Measurements from ENCODE around the gene CCDC106. TPM values are rescaled to one million over a fixed set of nuclear protein-coding genes. Genes with fewer than 3 reads are reported as not detected.

CCDC106 gene
- total and polyA plus RNA-seq, 2 experiments from 2014 or later: 12.0 to 15.2 TPM

DNA sequence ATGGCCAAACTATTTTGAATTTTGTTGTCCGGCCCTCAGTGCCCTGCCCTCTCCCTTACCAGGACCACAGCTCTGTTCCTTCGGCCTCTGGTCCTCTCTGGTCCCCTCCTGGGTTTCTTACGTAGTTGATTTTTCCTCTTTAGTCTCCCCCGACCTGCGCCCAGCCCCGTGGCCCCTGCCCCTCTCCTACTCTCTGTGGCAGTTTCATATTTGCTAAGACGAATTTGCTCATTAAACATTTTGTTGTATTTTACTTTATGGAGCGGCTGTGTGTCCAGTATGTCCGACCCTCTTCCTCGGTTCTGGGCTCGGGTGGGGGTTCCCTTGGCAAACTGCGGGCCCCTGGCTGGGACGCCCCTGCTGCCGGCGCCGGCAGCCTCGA lies 26.4 kb downstream of the CCDC106 start:
- H3K79me2 ChIP-seq (ENCODE audit: insufficient read depth): peaks cover 95% of the 10 kb centered on the region
- no peak for DNase-seq
- H4K20me1 ChIP-seq (ENCODE audit: insufficient read depth): peaks cover 8% of the 10 kb centered on the region; the same call in 1 of the 2 replicates
- peak overlapping the region; percentile 79 for H3K4me2 ChIP-seq (ENCODE audit: unreplicated experiment)
- no peaks in the 10 kb centered on the region for H3K27me3 ChIP-seq (replicated peaks; ENCODE audit: insufficient read depth)
- peaks cover 10% of the 10 kb centered on the region; the same call in 1 of the 2 replicates for H3K36me3 ChIP-seq (ENCODE audit: low read depth)
- in situ Hi-C loops (cut with MboI): loop anchor here (25.0 kb wide), 1 partner anchor 1212 kb away; the partner anchor contains the start of genes CDC42EP5 and LENG9
- no peaks in the 10 kb centered on the region for H3K9me2 ChIP-seq (ENCODE audit: insufficient read depth)
- H3K9ac ChIP-seq: peak overlapping the region; percentile 91
- H3K9me3 ChIP-seq (ENCODE audit: low read depth): no peaks in the 10 kb centered on the region
- no peak overlapping the region for H2AFZ ChIP-seq
- H3K27ac ChIP-seq: peak overlapping the region; percentile 71
- TF ChIP-seq EZH2 (IDR thresholded peaks at IDR 0.05; ENCODE audit: insufficient read depth, poor library complexity, severe bottlenecking): no peak
- no peak for TF ChIP-seq EZH2phosphoT487 (IDR thresholded peaks at IDR 0.05; ENCODE audit: insufficient read depth, low read depth)
- 22 to 29% methylated on average over 17 of the region's 17 CpGs for WGBS, 2 experiments (ENCODE audit: low coverage in 1 of 2, low lambda C conversion rate in 2 of 2, missing lambda C conversion rate in 2 of 2)
- H3K4me1 ChIP-seq (ENCODE audit: insufficient read depth): peaks cover 33% of the 10 kb centered on the region; the same call in 1 of the 2 replicates
- peak overlapping the region; percentile 93 for H3K4me3 ChIP-seq
- peaks cover 34% of the 10 kb centered on the region for H3F3A ChIP-seq (ENCODE audit: insufficient read depth)

DNA sequence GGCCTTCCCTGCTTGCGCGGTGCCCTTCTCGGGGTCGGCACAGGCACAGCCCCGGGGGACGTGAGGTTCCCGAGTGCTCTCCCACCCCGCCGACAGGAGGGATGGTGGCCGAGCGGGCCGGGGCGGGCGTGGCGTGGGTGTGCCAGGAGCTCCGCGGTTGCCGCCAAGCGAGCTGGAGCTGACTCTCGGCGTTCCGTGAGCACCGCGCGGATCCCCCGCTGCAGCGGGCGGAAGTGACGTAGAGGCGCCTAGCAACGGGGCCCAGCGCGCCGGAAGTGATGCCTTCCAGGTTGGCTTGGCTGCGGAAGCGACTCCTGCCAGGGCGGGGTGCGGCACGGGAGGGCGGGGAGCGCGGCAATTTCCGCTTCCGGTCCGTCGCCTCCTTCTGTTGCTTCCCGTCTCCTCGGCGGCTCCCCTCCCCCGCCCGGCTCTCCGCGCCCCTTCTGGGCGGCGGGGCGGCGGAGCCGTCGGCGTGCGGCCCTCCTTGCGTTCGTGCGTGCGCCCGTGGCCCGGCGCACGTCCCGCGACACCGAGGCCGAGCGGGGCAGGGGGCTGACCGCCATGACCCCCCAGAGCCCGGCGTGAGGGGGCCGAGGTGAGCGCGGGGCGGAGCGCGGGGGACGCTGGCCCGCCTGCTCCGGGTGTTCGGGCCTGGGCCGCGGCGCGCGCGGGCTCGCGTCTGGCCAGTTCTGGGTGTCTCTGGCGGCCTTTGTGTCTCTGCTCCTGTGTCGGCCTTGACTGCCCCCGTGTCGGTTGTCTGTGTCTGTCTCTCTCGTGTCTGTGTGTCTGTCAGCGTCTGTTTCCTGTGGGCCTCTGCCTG lies 27.0 kb downstream of the CCDC106 start, which contains the start of gene EPN1:
Gene EPN1, plus strand, starts transcription at position 386 of the 820 bp plus-strand sequence. CDS start 3,402 bp downstream, outside the sequence.
- peaks cover 8% of the 10 kb centered on the region; the same call in 1 of the 2 replicates for H4K20me1 ChIP-seq (ENCODE audit: insufficient read depth)
- peak within 1 kb of the TSS; percentile 65 for H2AFZ ChIP-seq
- H3K4me2 ChIP-seq (ENCODE audit: unreplicated experiment): peak within 1 kb of the TSS; percentile 94
- H3K36me3 ChIP-seq (ENCODE audit: low read depth): peaks cover 10% of the 10 kb centered on the region; the same call in 1 of the 2 replicates
- peaks cover 39% of the 10 kb centered on the region for H3K4me1 ChIP-seq (ENCODE audit: insufficient read depth)
- WGBS, 2 experiments (ENCODE audit: low coverage in 1 of 2, low lambda C conversion rate in 2 of 2, missing lambda C conversion rate in 2 of 2): 0 to 1% methylated on average over 38 to 81 of the region's 101 CpGs
- peak within 1 kb of the TSS; percentile 93 for H3K4me3 ChIP-seq
- H3K9me2 ChIP-seq (ENCODE audit: insufficient read depth): no peaks in the 10 kb centered on the region
- peak; percentile 99 for DNase-seq
- in situ Hi-C loops (cut with MboI): loop anchor here (25.0 kb wide), 1 partner anchor 1213 kb away; the partner anchor contains the start of genes CDC42EP5 and LENG9
- peak within 1 kb of the TSS; percentile 91 for H3K9ac ChIP-seq
- H3K27me3 ChIP-seq (replicated peaks; ENCODE audit: insufficient read depth): no peaks in the 10 kb centered on the region
- H3K27ac ChIP-seq: peak within 1 kb of the TSS; percentile 71
- TF ChIP-seq EZH2 (IDR thresholded peaks at IDR 0.05; ENCODE audit: insufficient read depth, poor library complexity, severe bottlenecking): no peak
- no peak for TF ChIP-seq EZH2phosphoT487 (IDR thresholded peaks at IDR 0.05; ENCODE audit: insufficient read depth, low read depth)
- peaks cover 34% of the 10 kb centered on the region for H3F3A ChIP-seq (ENCODE audit: insufficient read depth)
- peaks cover 95% of the 10 kb centered on the region for H3K79me2 ChIP-seq (ENCODE audit: insufficient read depth)
- no peaks in the 10 kb centered on the region for H3K9me3 ChIP-seq (ENCODE audit: low read depth)

DNA sequence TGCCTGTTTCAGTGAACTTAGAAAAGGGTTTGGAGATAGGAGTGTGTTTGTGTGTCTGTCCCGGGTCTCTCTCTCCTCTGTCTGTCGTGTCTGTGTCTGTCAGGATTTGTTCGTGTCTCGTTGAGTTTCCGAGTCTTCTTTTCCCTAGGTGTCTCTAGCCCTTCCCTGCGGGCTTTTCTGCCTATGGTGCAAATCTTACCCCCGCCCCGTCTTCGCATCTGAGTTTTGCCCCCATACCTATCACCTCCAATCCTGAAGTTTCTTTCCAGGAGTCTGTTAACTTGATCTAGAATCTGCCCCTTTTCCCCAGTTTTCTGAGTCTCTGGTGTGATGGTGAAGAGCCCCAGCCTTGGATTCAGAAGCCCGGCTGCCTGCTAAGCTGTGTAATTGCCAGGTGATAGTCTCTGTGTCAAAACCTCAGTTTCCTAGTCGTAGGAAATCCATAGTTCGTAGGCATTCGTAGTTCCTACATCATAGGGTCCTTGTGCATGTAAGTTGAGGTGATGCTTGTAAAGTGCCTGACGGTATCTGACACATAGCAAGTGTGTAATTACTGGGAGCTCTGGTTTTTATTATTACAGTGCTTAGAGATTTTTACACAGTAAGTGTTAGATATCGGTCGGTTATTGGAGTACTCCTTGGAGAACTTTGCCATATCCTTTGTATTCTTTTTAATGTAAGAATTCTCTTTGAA lies 27.8 kb downstream of the CCDC106 start:
- Histone ChIP-seq H3K4me2 (ENCODE audit: unreplicated experiment) (peak overlapping the region; percentile 94), H3F3A (ENCODE audit: insufficient read depth) (peaks cover 34% of the 10 kb centered on the region), H3K36me3 (ENCODE audit: low read depth) (peaks cover 10% of the 10 kb centered on the region; the same call in 1 of the 2 replicates), H3K79me2 (ENCODE audit: insufficient read depth) (peaks cover 95% of the 10 kb centered on the region), H4K20me1 (ENCODE audit: insufficient read depth) (peaks cover 8% of the 10 kb centered on the region; the same call in 1 of the 2 replicates), H3K4me1 (ENCODE audit: insufficient read depth) (peaks cover 39% of the 10 kb centered on the region), H3K27me3 (replicated peaks; ENCODE audit: insufficient read depth) (no peaks in the 10 kb centered on the region), H3K9ac (peak overlapping the region; percentile 91), H2AFZ (peak overlapping the region; percentile 65), H3K9me2 (ENCODE audit: insufficient read depth) (no peaks in the 10 kb centered on the region), H3K27ac (peak overlapping the region; percentile 66), H3K9me3 (ENCODE audit: low read depth) (no peaks in the 10 kb centered on the region), H3K4me3 (peak overlapping the region; percentile 93)
- 1 to 3% methylated on average over 15 to 16 of the region's 16 CpGs for WGBS, 2 experiments (ENCODE audit: low coverage in 1 of 2, low lambda C conversion rate in 2 of 2, missing lambda C conversion rate in 2 of 2)
- no peak for TF ChIP-seq EZH2 (IDR thresholded peaks at IDR 0.05; ENCODE audit: insufficient read depth, poor library complexity, severe bottlenecking)
- TF ChIP-seq EZH2phosphoT487 (IDR thresholded peaks at IDR 0.05; ENCODE audit: insufficient read depth, low read depth): no peak
- in situ Hi-C loops (cut with MboI): no loop called here
- DNase-seq: peak; percentile 54

DNA sequence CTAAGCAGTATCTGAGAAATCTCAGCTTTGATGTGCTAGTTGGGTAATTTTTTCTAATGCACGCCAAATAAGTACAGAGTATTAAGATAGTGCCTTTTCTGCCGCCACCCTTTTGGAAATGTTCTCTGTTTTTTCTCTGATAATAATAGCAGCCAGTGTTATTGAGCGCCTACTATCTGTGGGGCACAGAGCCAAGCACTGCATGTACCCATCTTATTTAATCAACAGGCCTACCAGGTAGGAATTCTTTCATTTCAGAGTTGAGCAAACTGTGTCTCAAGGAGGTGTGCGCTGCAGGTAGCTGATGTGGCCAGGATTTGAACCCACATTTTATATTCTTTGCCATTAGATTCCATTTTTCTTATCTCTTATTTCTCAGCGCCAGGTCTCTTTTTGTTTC lies 28.4 kb downstream of the CCDC106 start:
- H3K4me1 ChIP-seq (ENCODE audit: insufficient read depth): peaks cover 41% of the 10 kb centered on the region

More for the DNA sequence above, 28.4 kb downstream of the CCDC106 start:
- Histone ChIP-seq H3K79me2 (ENCODE audit: insufficient read depth) (peaks cover 95% of the 10 kb centered on the region), H3K9me3 (ENCODE audit: low read depth) (no peaks in the 10 kb centered on the region), H3K4me3 (peak overlapping the region; percentile 93), H3K27ac (peak overlapping the region; percentile 66; the same call in 1 of the 2 replicates), H3K27me3 (replicated peaks; ENCODE audit: insufficient read depth) (no peaks in the 10 kb centered on the region), H3K9ac (peak overlapping the region; percentile 91), H3K4me2 (ENCODE audit: unreplicated experiment) (peak overlapping the region; percentile 94), H3K36me3 (ENCODE audit: low read depth) (peaks cover 10% of the 10 kb centered on the region; the same call in 1 of the 2 replicates), H2AFZ (no peak overlapping the region), H4K20me1 (ENCODE audit: insufficient read depth) (peaks cover 12% of the 10 kb centered on the region; the same call in 1 of the 2 replicates), H3K9me2 (ENCODE audit: insufficient read depth) (no peaks in the 10 kb centered on the region), H3F3A (ENCODE audit: insufficient read depth) (peaks cover 32% of the 10 kb centered on the region)
- in situ Hi-C loops (cut with MboI): no loop called here
- 75 to 80% methylated on average over 5 of the region's 5 CpGs for WGBS, 2 experiments (ENCODE audit: low coverage in 1 of 2, low lambda C conversion rate in 2 of 2, missing lambda C conversion rate in 2 of 2)
- TF ChIP-seq EZH2phosphoT487 (IDR thresholded peaks at IDR 0.05; ENCODE audit: insufficient read depth, low read depth) (no peak), EZH2 (IDR thresholded peaks at IDR 0.05; ENCODE audit: insufficient read depth, poor library complexity, severe bottlenecking) (no peak)
- peak; percentile 56 for DNase-seq

Measured in GM23248 (cell line).